ENCODE measurements around the gene LINC00632.

LINC00632 gene

GRCh38 chrX:140804292-140804691, 94.7 kb downstream of the LINC00632 start:
- no peak for FAIRE-seq
- TF ChIP-seq POLR2A (IDR thresholded peaks at IDR 0.05; ENCODE audit: low read depth, low read length) = no peak
- no peak for TF ChIP-seq PAX5 (IDR thresholded peaks at IDR 0.05; ENCODE audit: insufficient read depth, low read length, severe bottlenecking)
- TF ChIP-seq SPI1 (IDR thresholded peaks at IDR 0.05; ENCODE audit: low read depth, low read length) = no peak
- no peak for TF ChIP-seq POLR2AphosphoS5 (IDR thresholded peaks at IDR 0.05; ENCODE audit: low read depth, low read length)
- TF ChIP-seq POU2F2 (IDR thresholded peaks at IDR 0.05; ENCODE audit: low read depth, low read length) = no peak
- TF ChIP-seq TAF1 (IDR thresholded peaks at IDR 0.05; ENCODE audit: low read depth, low read length) = no peak
- DNase-seq (ENCODE audit: insufficient read length, low spot score) = no peak

GRCh38 chrX:140815868-140816267, 106.3 kb downstream of the LINC00632 start:
- DNase-seq (ENCODE audit: insufficient read length, low spot score) = no peak
- FAIRE-seq = no peak
- no peak for TF ChIP-seq POU2F2 (IDR thresholded peaks at IDR 0.05; ENCODE audit: low read depth, low read length)
- TF ChIP-seq POLR2A (IDR thresholded peaks at IDR 0.05; ENCODE audit: low read depth, low read length) = no peak
- TF ChIP-seq SPI1 (IDR thresholded peaks at IDR 0.05; ENCODE audit: low read depth, low read length) = no peak
- TF ChIP-seq POLR2AphosphoS5 (IDR thresholded peaks at IDR 0.05; ENCODE audit: low read depth, low read length) = no peak
- TF ChIP-seq TAF1 (IDR thresholded peaks at IDR 0.05; ENCODE audit: low read depth, low read length) = no peak

GRCh38 chrX:140817943-140818342, 108.4 kb downstream of the LINC00632 start:
- FAIRE-seq (no peak), DNase-seq (ENCODE audit: insufficient read length, low spot score) (no peak)
- TF ChIP-seq PAX5 (IDR thresholded peaks at IDR 0.05; ENCODE audit: insufficient read depth, low read length, severe bottlenecking) (no peak), POLR2A (IDR thresholded peaks at IDR 0.05; ENCODE audit: low read depth, low read length) (no peak), TAF1 (IDR thresholded peaks at IDR 0.05; ENCODE audit: low read depth, low read length) (no peak), POLR2AphosphoS5 (IDR thresholded peaks at IDR 0.05; ENCODE audit: low read depth, low read length) (no peak), POU2F2 (IDR thresholded peaks at IDR 0.05; ENCODE audit: low read depth, low read length) (no peak), SPI1 (IDR thresholded peaks at IDR 0.05; ENCODE audit: low read depth, low read length) (no peak)

GRCh38 chrX:140821280-140821679, 111.7 kb downstream of the LINC00632 start:
- DNase-seq (ENCODE audit: insufficient read length, low spot score) (no peak), FAIRE-seq (no peak)
- no peak for TF ChIP-seq TAF1 (IDR thresholded peaks at IDR 0.05; ENCODE audit: low read depth, low read length)

- DNase-seq (ENCODE audit: insufficient read length, low spot score) (no peak), FAIRE-seq (no peak)
- TF ChIP-seq PAX5 (IDR thresholded peaks at IDR 0.05; ENCODE audit: insufficient read depth, low read length, severe bottlenecking) (no peak), POLR2AphosphoS5 (IDR thresholded peaks at IDR 0.05; ENCODE audit: low read depth, low read length) (no peak), TAF1 (IDR thresholded peaks at IDR 0.05; ENCODE audit: low read depth, low read length) (no peak), POU2F2 (IDR thresholded peaks at IDR 0.05; ENCODE audit: low read depth, low read length) (no peak), SPI1 (IDR thresholded peaks at IDR 0.05; ENCODE audit: low read depth, low read length) (no peak), POLR2A (IDR thresholded peaks at IDR 0.05; ENCODE audit: low read depth, low read length) (no peak)
These were observed 112.6 kb downstream of the LINC00632 start for GRCh38 chrX:140822184-140822583.

- no peak for TF ChIP-seq POLR2A (IDR thresholded peaks at IDR 0.05; ENCODE audit: low read depth, low read length)
- no peak for TF ChIP-seq PAX5 (IDR thresholded peaks at IDR 0.05; ENCODE audit: insufficient read depth, low read length, severe bottlenecking)
- TF ChIP-seq POU2F2 (IDR thresholded peaks at IDR 0.05; ENCODE audit: low read depth, low read length) = no peak
- TF ChIP-seq TAF1 (IDR thresholded peaks at IDR 0.05; ENCODE audit: low read depth, low read length) = no peak
- TF ChIP-seq SPI1 (IDR thresholded peaks at IDR 0.05; ENCODE audit: low read depth, low read length) = no peak
- no peak for TF ChIP-seq POLR2AphosphoS5 (IDR thresholded peaks at IDR 0.05; ENCODE audit: low read depth, low read length)
- DNase-seq (ENCODE audit: insufficient read length, low spot score) = no peak
- FAIRE-seq = no peak
These were observed 113.3 kb downstream of the LINC00632 start for GRCh38 chrX:140822861-140823260.

GRCh38 chrX:140836874-140837273, 127.3 kb downstream of the LINC00632 start:
- DNase-seq (ENCODE audit: insufficient read length, low spot score) (no peak), FAIRE-seq (no peak)
- TF ChIP-seq TAF1 (IDR thresholded peaks at IDR 0.05; ENCODE audit: low read depth, low read length) (no peak), SPI1 (IDR thresholded peaks at IDR 0.05; ENCODE audit: low read depth, low read length) (no peak), POLR2A (IDR thresholded peaks at IDR 0.05; ENCODE audit: low read depth, low read length) (no peak), POU2F2 (IDR thresholded peaks at IDR 0.05; ENCODE audit: low read depth, low read length) (no peak), PAX5 (IDR thresholded peaks at IDR 0.05; ENCODE audit: insufficient read depth, low read length, severe bottlenecking) (no peak), POLR2AphosphoS5 (IDR thresholded peaks at IDR 0.05; ENCODE audit: low read depth, low read length) (no peak)

Measured in GM12891 (cell line).